ENCODE data around the gene C12orf43. TPM values are rescaled to one million over a fixed set of nuclear protein-coding genes. Genes with fewer than 3 reads are reported as not detected.

Gene C12orf43
- total RNA-seq, 1 donor from 2014 or later: 12.3 TPM

- ATAC-seq (peak; percentile 87 to 89), DNase-seq (peak; percentile 58)
- intact Hi-C loops (cut with DNase I): no loop called here
- H3K27me3 ChIP-seq (ENCODE audit: low read depth): no peaks in the 10 kb centered on the region
- TF ChIP-seq CTCF (IDR thresholded peaks at IDR 0.05): no peak
- H3K4me1 ChIP-seq: peaks cover 11% of the 10 kb centered on the region
- no peaks in the 10 kb centered on the region for H3K9me3 ChIP-seq
- no peak overlapping the region for H3K27ac ChIP-seq
- no peaks in the 10 kb centered on the region for H3K36me3 ChIP-seq
- no peak overlapping the region for H3K4me3 ChIP-seq
Measured at GRCh38 chr12:120972870-120973543, 43.3 kb downstream of the C12orf43 start.

GRCh38 chr12:120971299-120972180 lies 44.7 kb downstream of the C12orf43 start:
- Histone ChIP-seq H3K4me1 (peaks cover 11% of the 10 kb centered on the region), H3K27ac (no peak overlapping the region), H3K4me3 (no peak overlapping the region), H3K36me3 (no peaks in the 10 kb centered on the region), H3K9me3 (no peaks in the 10 kb centered on the region), H3K27me3 (ENCODE audit: low read depth) (no peaks in the 10 kb centered on the region)
- ATAC-seq (peak; percentile 81 to 82), DNase-seq (peak; percentile 22)
- intact Hi-C loops (cut with DNase I): no loop called here
- peak; percentile 69 for TF ChIP-seq CTCF (IDR thresholded peaks at IDR 0.05)

DNA sequence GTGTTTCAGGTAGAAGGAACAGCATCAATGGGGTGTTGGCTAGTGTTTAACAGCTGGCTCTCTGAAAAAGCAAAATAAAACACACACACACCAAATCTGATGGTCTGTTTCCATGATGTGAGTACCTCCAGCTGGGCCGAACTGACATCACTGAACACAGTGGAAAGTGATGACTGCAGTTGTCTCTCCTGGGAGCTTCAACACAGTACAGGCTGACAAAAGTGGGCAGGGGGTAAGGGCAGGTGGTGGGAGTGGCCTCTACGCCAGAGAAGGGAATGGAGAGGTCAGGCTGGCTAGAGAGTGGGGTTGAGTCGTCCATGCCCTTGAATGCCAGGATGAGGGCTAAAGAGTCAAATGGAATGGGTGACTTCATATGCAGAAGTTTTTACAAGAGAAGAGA lies 46.0 kb downstream of the C12orf43 start:
- H3K27me3 ChIP-seq (ENCODE audit: low read depth): no peaks in the 10 kb centered on the region
- DNase-seq: peak; percentile 4
- H3K4me1 ChIP-seq: peaks cover 11% of the 10 kb centered on the region
- no peak for TF ChIP-seq CTCF (IDR thresholded peaks at IDR 0.05)
- no peak overlapping the region for H3K4me3 ChIP-seq
- no peak for ATAC-seq
- H3K27ac ChIP-seq: no peak overlapping the region
- H3K9me3 ChIP-seq: no peaks in the 10 kb centered on the region
- intact Hi-C loops (cut with DNase I): no loop called here
- no peaks in the 10 kb centered on the region for H3K36me3 ChIP-seq

GRCh38 chr12:120965534-120966091 lies 50.7 kb downstream of the C12orf43 start:
- TF ChIP-seq CTCF (IDR thresholded peaks at IDR 0.05): no peak
- no peaks in the 10 kb centered on the region for H3K9me3 ChIP-seq
- DNase-seq: no peak
- no peak overlapping the region for H3K4me3 ChIP-seq
- no peak overlapping the region for H3K27ac ChIP-seq
- H3K4me1 ChIP-seq: no peaks in the 10 kb centered on the region
- no peaks in the 10 kb centered on the region for H3K27me3 ChIP-seq (ENCODE audit: low read depth)
- ATAC-seq: no peak
- H3K36me3 ChIP-seq: no peaks in the 10 kb centered on the region
- intact Hi-C loops (cut with DNase I): no loop called here

GRCh38 chr12:120964298-120964697 lies 52.0 kb downstream of the C12orf43 start:
- H3K4me1 ChIP-seq: no peaks in the 10 kb centered on the region
- no peak overlapping the region for H3K4me3 ChIP-seq
- ATAC-seq (no peak), DNase-seq (no peak)
- intact Hi-C loops (cut with DNase I): no loop called here
- no peak for TF ChIP-seq CTCF (IDR thresholded peaks at IDR 0.05)
- H3K9me3 ChIP-seq: no peaks in the 10 kb centered on the region
- H3K27ac ChIP-seq: no peak overlapping the region
- no peaks in the 10 kb centered on the region for H3K36me3 ChIP-seq
- no peaks in the 10 kb centered on the region for H3K27me3 ChIP-seq (ENCODE audit: low read depth)

Data from lower lobe of right lung (tissue), 2 donors.